Fibroblast of the aortic adventitia (primary cell): Measurements from ENCODE around the gene CCNY. TPM values are rescaled to one million over a fixed set of nuclear protein-coding genes. Genes with fewer than 3 reads are reported as not detected.
A peak's percentile ranks its signal among the peaks of the same experiment; 100 is the strongest.
"Not testable (repeated sequence)": the region's sequence is repeated elsewhere in the genome, so short reads cannot be mapped to it uniquely, and the experiment has no call there.

Experiments
- DNase-seq: peaks from one replicate; pipeline ENCODE4 v3.0.0-alpha.2; 2010; ENCODE audit warnings: low read depth
- H3K4me3 ChIP-seq: 2 replicates; pipeline ENCODE4 v1.5.1; 2011; ENCODE audit warnings: low read depth, mild to moderate bottlenecking, control low read depth, low read length, moderate library complexity
- total RNA-seq: library from RNA; depleted of rRNA; stranded (reverse); fragments of >200 nt; gene quantifications from 2 replicates; pipeline ENCODE4 v1.2.3, GENCODE V29; 2012; ENCODE audit warnings: low replicate concordance
- TF ChIP-seq, protein P1 (sequence below): IDR thresholded peaks from 2 replicates; pipeline ENCODE4 v1.5.1; 2011; ENCODE audit warnings: mild to moderate bottlenecking, low read length, control low read depth, inconsistent platforms; ENCODE audit not compliant: insufficient read depth

The CCNY gene
- total RNA-seq, 1 donor: 55.4 TPM

DNA sequence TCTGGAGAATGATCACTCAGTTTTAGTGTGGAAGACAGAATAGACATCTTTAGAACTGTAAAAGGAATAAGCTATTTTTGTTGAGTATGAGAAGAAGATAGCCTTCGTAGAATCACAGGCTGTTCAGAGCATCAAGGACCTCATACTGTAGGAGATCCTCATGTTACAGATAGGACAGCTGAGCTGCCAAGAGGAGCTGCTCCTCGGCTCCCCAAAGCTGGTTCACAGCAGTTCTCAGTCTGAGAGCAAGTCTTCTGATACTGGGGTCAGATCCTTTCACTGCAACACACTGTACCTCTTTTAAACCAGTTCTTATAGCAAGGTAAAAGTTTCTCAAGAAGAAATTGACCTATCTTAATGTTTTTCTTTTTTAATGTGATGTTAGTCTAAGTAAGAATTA is 17.1 kb downstream of the CCNY start:
- no peak for DNase-seq

GRCh38 chr10:35353805-35354204 is 17.5 kb downstream of the CCNY start:
- no peak overlapping the region for H3K4me3 ChIP-seq
- DNase-seq: peak; percentile 35
- TF ChIP-seq, protein P1, sequence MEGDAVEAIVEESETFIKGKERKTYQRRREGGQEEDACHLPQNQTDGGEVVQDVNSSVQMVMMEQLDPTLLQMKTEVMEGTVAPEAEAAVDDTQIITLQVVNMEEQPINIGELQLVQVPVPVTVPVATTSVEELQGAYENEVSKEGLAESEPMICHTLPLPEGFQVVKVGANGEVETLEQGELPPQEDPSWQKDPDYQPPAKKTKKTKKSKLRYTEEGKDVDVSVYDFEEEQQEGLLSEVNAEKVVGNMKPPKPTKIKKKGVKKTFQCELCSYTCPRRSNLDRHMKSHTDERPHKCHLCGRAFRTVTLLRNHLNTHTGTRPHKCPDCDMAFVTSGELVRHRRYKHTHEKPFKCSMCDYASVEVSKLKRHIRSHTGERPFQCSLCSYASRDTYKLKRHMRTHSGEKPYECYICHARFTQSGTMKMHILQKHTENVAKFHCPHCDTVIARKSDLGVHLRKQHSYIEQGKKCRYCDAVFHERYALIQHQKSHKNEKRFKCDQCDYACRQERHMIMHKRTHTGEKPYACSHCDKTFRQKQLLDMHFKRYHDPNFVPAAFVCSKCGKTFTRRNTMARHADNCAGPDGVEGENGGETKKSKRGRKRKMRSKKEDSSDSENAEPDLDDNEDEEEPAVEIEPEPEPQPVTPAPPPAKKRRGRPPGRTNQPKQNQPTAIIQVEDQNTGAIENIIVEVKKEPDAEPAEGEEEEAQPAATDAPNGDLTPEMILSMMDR: no peak

More for the DNA sequence above, 17.1 kb downstream of the CCNY start:
- H3K4me3 ChIP-seq: no peak overlapping the region
- TF ChIP-seq, protein P1: no peak

- DNase-seq, H3K4me3 ChIP-seq: not testable (repeated sequence)
Observed at GRCh38 chr10:35354257-35354656, 17.9 kb downstream of the CCNY start.

DNA sequence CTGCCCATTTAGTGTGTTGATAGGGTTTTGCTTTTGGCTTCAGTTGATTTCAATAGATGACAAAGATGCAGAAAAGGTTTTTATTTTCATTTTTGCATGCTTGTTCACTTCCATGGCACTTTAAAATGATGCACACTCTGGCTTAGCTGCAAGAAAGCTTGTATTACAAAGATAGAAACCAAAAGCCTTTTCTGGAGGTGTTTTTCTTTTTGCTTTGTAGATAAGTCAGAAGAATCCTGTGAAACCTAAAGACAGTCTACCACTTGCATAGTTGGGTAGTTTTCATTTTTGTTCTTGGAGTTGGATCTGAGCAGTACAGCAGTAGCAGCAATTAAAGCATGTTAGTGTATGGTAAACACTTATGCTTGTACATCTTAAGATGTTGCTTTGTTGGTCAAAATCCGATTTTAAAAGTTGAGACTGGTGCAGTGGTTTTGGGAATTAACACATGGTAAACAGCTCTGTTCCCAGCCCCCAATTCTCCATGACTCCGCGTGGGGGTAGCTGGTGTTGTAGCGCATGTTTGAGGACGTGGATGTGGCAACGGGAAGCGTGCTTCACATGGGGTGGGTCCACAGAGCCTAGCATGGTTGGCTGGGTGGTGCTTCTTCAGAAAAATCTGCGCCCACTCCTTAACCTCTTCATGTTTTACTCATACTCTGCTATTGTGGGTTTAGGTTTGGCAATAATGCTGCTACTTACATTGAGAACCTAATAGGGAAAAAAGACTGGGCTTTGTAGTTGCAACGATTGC is 19.8 kb downstream of the CCNY start:
- TF ChIP-seq, protein P1: no peak
- peak; percentile 49 for DNase-seq
- no peak overlapping the region for H3K4me3 ChIP-seq

GRCh38 chr10:35356725-35357092 is 20.4 kb downstream of the CCNY start:
- TF ChIP-seq, protein P1: no peak
- DNase-seq: no peak
- H3K4me3 ChIP-seq: no peak overlapping the region

DNA sequence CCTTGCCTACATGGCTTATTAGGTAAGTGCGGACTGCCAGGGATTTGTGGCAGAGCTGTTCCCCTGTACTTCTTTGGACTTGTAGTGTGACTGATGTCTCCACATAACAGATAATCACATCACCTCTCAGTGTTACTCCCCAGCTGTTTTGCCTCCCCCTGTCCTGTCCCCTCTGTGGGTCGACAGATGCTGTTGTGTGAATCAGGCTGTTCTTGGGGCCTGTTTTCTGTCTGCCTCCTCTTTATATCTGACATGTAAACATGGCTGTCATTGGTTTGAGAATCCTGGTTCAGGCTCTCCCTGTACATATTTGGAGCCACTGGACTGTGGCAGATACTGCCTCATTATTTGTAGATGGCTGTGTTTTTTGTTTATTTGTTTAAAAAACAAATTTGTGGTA is 22.7 kb downstream of the CCNY start:
- no peak for DNase-seq
- no peak overlapping the region for H3K4me3 ChIP-seq
- TF ChIP-seq, protein P1: no peak

DNA sequence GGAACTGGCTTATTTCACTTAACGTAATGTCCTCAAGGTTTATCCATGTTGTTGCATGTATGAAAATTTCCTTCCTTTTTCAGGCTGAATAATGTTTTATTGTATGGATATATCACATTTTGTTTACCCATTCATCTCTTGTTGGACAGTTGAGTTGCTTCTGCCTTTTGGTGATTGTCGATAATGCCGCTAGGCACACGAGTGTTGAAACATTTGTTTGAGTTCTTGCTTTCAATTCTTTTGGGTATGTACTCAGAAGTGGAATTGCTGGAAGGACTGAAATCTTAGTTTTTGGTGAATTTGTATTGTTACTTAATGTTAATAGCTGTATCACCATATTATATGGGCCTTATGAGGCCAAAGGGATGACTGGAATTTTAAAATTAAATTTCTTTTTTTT is 23.6 kb downstream of the CCNY start:
- no peak for DNase-seq
- no peak overlapping the region for H3K4me3 ChIP-seq
- TF ChIP-seq, protein P1: no peak
